Activated CD4-positive, alpha-beta T cell treated with anti-CD3 and anti-CD28 coated beads, Interleukin-2, amount 10 ng/mL, durations not matched to agents 7 days and 5 days (primary cell): ENCODE data around the gene PPIL4. TPM values are rescaled to one million over a fixed set of nuclear protein-coding genes. Genes with fewer than 3 reads are reported as not detected.

ENCODE experiments used
- total RNA-seq, 2 experiments: library from RNA; stranded (reverse); gene quantifications; one replicate each; pipeline ENCODE4 v1.2.3, GENCODE V29; 2021

Gene PPIL4
- total RNA-seq, 2 experiments from 2014 or later, result 17.6 to 20.1 TPM

Other genes starting within 250 kb of the PPIL4 start
- gene TAB2, start 228.3 kb downstream of the PPIL4 start, total RNA-seq, result 100 to 1,000 TPM; 126 to 154 TPM
- gene SUMO4, start 145.8 kb downstream of the PPIL4 start, total RNA-seq, result 10 to 100 TPM in 1 of 2 experiments, 1 to 10 TPM in 1; 7.9 to 10.2 TPM
- 10 to 100 TPM; 10.7 to 16.5 TPM for gene ZC3H12D, start 61.0 kb downstream of the PPIL4 start, total RNA-seq
- 10 to 100 TPM; 18.7 to 21.1 TPM for gene GINM1, start 20.3 kb upstream of the PPIL4 start, total RNA-seq
- gene KATNA1, start 102.7 kb upstream of the PPIL4 start, total RNA-seq, result 10 to 100 TPM; 24.7 to 27.2 TPM
- gene LATS1, start 172.1 kb upstream of the PPIL4 start, total RNA-seq, result 10 to 100 TPM; 34.9 to 37.3 TPM
- gene NUP43, start 200.5 kb upstream of the PPIL4 start, total RNA-seq, result 10 to 100 TPM; 59.9 to 74.6 TPM
- gene PCMT1, start 203.7 kb upstream of the PPIL4 start, total RNA-seq, result 10 to 100 TPM; 86.2 to 93.9 TPM